PC-9 (cell line): ENCODE data around the gene OGFOD1. TPM values are rescaled to one million over a fixed set of nuclear protein-coding genes. Genes with fewer than 3 reads are reported as not detected.
A peak's percentile ranks its signal among the peaks of the same experiment; 100 is the strongest.

Experiments
- BruUV-seq: library from RNA; stranded (reverse); fragments of 400-500 nt; replicated peaks from 2 replicates; lab custom pipeline; 2021; lab: Mats Ljungman, UMichigan
- CTCF ChIA-PET: fragments of 300-600 bp; sonication (Branson Sonifier 250); formaldehyde crosslinking; loops from one replicate; lab custom pipeline; 2022; ENCODE audit warnings: antibody characterized with exemption; lab: Charles Lee
- POLR2A ChIA-PET: fragments of 300-600 bp; sonication (Branson Sonifier 250); formaldehyde crosslinking; loops from one replicate; lab custom pipeline; 2022; ENCODE audit warnings: antibody characterized with exemption; ENCODE audit not compliant: unreplicated experiment; lab: Charles Lee
- DNase-seq, 2 experiments: peaks; one replicate each; pipeline versions ENCODE4 v3.0.0 to v3.0.0-alpha.2; 2015 to 2022; ENCODE audit warnings: mixed read lengths in 1 of 2
- H2AFZ ChIP-seq: fragments of 200-600 bp; sonication (generic); 2 replicates; pipeline ENCODE4 v1.8.1; 2017; ENCODE audit warnings: antibody characterized with exemption
- H3F3A ChIP-seq: fragments of 200-600 bp; sonication (generic); 2 replicates; pipeline ENCODE4 v1.8.1; 2017; ENCODE audit warnings: antibody characterized with exemption, mild to moderate bottlenecking, low read depth; ENCODE audit not compliant: insufficient read depth
- H3K27ac ChIP-seq: fragments of 200-600 bp; sonication (generic); 2 replicates; pipeline ENCODE4 v1.6.1; 2016; ENCODE audit warnings: mixed run types
- H3K27me3 ChIP-seq: fragments of 200-600 bp; sonication (generic); 2 replicates; pipeline ENCODE4 v1.6.1; 2016; ENCODE audit warnings: low read depth, mixed run types; ENCODE audit not compliant: insufficient read depth
- H3K36me3 ChIP-seq: fragments of 200-600 bp; sonication (generic); 2 replicates; pipeline ENCODE4 v1.6.1; 2016; ENCODE audit warnings: low read depth, mixed run types
- H3K4me1 ChIP-seq: fragments of 200-600 bp; sonication (generic); replicated peaks from 2 replicates; pipeline ENCODE4 v1.6.1; 2016; ENCODE audit warnings: mixed run types; ENCODE audit not compliant: insufficient read depth
- H3K4me2 ChIP-seq: fragments of 200-600 bp; sonication (generic); 2 replicates; pipeline ENCODE4 v1.6.1; 2017; ENCODE audit warnings: mixed run types
- H3K4me3 ChIP-seq: fragments of 200-600 bp; sonication (generic); 2 replicates; pipeline ENCODE4 v1.6.1; 2016; ENCODE audit warnings: mixed run types
- H3K79me2 ChIP-seq: fragments of 200-600 bp; sonication (generic); 2 replicates; pipeline ENCODE4 v1.6.1; 2017; ENCODE audit warnings: low read depth, mixed run types
- H3K9me2 ChIP-seq: fragments of 200-600 bp; sonication (generic); 2 replicates; pipeline ENCODE4 v1.8.1; 2017; ENCODE audit warnings: mild to moderate bottlenecking; ENCODE audit not compliant: insufficient read depth
- H3K9me3 ChIP-seq: fragments of 200-600 bp; sonication (generic); 2 replicates; pipeline ENCODE4 v1.8.1; 2016; ENCODE audit warnings: low read depth; ENCODE audit not compliant: insufficient read depth
- H4K20me1 ChIP-seq: fragments of 200-600 bp; sonication (generic); 2 replicates; pipeline ENCODE4 v1.8.1; 2017; ENCODE audit not compliant: insufficient read depth
- EZH2 ChIP-seq: fragments of 200-600 bp; sonication (generic); IDR thresholded peaks from 2 replicates; pipeline ENCODE4 v1.8.0; 2017; ENCODE audit warnings: antibody characterized with exemption, low read depth
- intact Hi-C: fragments of 100-400 bp; cut with micrococcal nuclease; formaldehyde crosslinking; loops from one replicate; pipeline ENCODE4 v1.10.0; 2022; ENCODE audit not compliant: unreplicated experiment
- total RNA-seq: library from RNA; stranded (reverse); gene quantifications from 2 replicates; pipeline ENCODE4 v1.2.3, GENCODE V29; 2021
- TF ChIP-seq, protein P1 (sequence below): fragments of 200-600 bp; sonication (generic); conservative IDR thresholded peaks from 2 replicates; pipeline ENCODE4 v1.6.1; 2017; ENCODE audit warnings: mixed run types, antibody characterized with exemption, mild to moderate bottlenecking, moderate library complexity

OGFOD1 gene
- total RNA-seq, 1 experiment from 2014 or later: 30.0 TPM

DNA sequence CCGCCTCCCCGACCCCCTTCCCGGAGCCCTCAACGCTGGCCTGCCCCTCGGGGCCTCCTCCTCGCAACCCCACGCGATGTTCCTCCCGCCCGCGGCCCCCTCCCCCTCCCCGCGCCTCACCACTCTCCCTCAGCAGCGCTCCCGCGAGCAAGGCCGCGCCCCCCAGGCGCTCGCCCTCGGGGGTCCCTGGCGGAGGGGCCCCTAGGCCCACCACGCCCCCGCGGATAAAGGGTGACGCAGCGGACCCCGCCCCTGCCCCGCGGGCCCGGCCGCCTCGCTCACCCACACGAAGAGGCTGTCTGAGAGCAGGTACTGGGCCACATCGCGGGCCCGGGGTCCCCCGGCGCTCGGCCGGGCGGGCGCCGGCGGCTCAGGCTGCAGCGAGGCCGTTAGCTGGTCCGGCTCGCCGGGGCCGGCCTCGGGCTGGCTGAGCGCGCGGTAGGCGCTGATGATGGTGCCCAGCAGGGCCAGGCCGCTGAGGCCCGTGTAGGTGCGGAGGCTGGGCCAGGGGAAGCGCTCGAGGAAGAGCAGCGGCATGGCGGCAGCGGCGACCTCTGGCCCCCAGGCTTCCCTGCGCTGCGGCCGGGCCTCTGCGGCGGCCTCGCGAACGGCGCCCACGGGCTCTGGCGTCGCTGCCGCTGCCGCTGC is 26.4 kb upstream of the OGFOD1 start:
- H3K27ac ChIP-seq: peak overlapping the region; percentile 7
- peak overlapping the region; percentile 64 for H3K4me3 ChIP-seq
- DNase-seq: no peak
- H4K20me1 ChIP-seq: no peaks in the 10 kb centered on the region
- H3K9me3 ChIP-seq: no peaks in the 10 kb centered on the region
- no peaks in the 10 kb centered on the region for H3K9me2 ChIP-seq
- H3K36me3 ChIP-seq: no peaks in the 10 kb centered on the region
- H3F3A ChIP-seq: peaks cover 51% of the 10 kb centered on the region
- ChIA-PET CTCF (no interaction called here), POLR2A (no interaction called here)
- H3K27me3 ChIP-seq: no peaks in the 10 kb centered on the region
- H3K4me1 ChIP-seq: peaks cover 48% of the 10 kb centered on the region
- H3K4me2 ChIP-seq: peak overlapping the region; percentile 94
- BruUV-seq: no TSS peak
- H2AFZ ChIP-seq: peak overlapping the region; percentile 58
- peaks cover 50% of the 10 kb centered on the region for H3K79me2 ChIP-seq
- no peak for TF ChIP-seq EZH2
- TF ChIP-seq, protein P1, sequence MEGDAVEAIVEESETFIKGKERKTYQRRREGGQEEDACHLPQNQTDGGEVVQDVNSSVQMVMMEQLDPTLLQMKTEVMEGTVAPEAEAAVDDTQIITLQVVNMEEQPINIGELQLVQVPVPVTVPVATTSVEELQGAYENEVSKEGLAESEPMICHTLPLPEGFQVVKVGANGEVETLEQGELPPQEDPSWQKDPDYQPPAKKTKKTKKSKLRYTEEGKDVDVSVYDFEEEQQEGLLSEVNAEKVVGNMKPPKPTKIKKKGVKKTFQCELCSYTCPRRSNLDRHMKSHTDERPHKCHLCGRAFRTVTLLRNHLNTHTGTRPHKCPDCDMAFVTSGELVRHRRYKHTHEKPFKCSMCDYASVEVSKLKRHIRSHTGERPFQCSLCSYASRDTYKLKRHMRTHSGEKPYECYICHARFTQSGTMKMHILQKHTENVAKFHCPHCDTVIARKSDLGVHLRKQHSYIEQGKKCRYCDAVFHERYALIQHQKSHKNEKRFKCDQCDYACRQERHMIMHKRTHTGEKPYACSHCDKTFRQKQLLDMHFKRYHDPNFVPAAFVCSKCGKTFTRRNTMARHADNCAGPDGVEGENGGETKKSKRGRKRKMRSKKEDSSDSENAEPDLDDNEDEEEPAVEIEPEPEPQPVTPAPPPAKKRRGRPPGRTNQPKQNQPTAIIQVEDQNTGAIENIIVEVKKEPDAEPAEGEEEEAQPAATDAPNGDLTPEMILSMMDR: no peak
- intact Hi-C loops: loop anchor here (2.0 kb wide), 2 partner anchors 26 to 100 kb away; partner anchors contain the start of genes NUDT21 and OGFOD1

DNA sequence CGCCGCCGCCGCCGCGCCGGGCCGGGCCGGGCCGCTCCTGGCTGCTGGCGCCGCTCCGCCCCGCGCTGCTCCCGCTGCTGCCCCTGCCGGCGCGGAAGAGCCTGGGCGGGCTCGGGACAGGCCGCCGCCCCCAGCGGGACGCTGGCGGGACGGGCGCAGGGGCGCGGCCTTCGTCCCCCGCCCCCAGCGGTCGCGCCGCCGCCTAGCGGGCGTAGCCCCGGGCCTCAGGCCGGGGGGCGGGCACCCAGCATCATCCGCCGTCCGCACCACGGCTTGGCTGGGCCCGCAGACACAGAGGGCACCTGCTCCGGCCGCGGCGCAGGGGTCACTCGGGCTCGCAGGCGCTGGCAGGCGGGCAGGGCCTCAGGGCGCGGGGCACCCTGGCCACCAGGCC is 25.9 kb upstream of the OGFOD1 start, which contains the start of gene AMFR:
Gene AMFR, minus strand, starts transcription at position 107 of the 394 bp plus-strand sequence. CDS start 218 bp downstream, outside the sequence.
- intact Hi-C loops: loop anchor here (2.0 kb wide), 2 partner anchors 25 to 101 kb away; partner anchors contain the start of genes NUDT21 and OGFOD1
- ChIA-PET CTCF (no interaction called here), POLR2A (no interaction called here)
- TF ChIP-seq, protein P1: no peak; the same call in 1 of the 2 replicates
- no peak for TF ChIP-seq EZH2
- no peaks in the 10 kb centered on the region for H3K36me3 ChIP-seq
- H3K4me3 ChIP-seq: peak within 1 kb of the TSS; percentile 64
- H3K9me3 ChIP-seq: no peaks in the 10 kb centered on the region
- H3K79me2 ChIP-seq: peaks cover 45% of the 10 kb centered on the region
- H2AFZ ChIP-seq: peak within 1 kb of the TSS; percentile 77
- no TSS peak for BruUV-seq
- H3K27ac ChIP-seq: peak within 1 kb of the TSS; percentile 27
- no peaks in the 10 kb centered on the region for H4K20me1 ChIP-seq
- DNase-seq: peak; percentile 57 to 82
- H3K4me1 ChIP-seq: peaks cover 43% of the 10 kb centered on the region
- H3K27me3 ChIP-seq: no peaks in the 10 kb centered on the region
- H3K9me2 ChIP-seq: no peaks in the 10 kb centered on the region
- H3K4me2 ChIP-seq: peak within 1 kb of the TSS; percentile 94
- peaks cover 46% of the 10 kb centered on the region for H3F3A ChIP-seq

DNA sequence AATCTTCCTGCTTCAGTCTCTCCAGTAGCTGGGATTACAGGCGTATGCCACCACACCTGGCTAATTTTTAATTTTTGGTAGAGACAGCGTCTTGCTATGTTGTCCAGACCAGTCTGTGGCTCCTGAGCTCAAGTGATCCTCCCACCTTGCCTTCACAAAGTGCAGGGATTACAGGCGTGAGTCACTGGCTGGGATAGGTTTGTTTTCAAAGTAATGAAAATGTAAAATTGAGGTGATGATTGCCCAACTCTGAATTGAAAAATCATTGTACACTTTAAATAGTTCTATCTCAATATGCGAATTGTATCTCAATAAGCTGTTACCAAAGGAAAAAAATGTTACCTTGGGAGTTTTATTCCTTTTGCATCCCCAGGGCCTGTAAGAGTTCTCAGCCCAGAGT is 24.8 kb upstream of the OGFOD1 start:
- Histone ChIP-seq H3K4me2 (no peak overlapping the region), H3F3A (peaks cover 42% of the 10 kb centered on the region), H3K27me3 (no peaks in the 10 kb centered on the region), H3K9me3 (no peaks in the 10 kb centered on the region), H3K36me3 (0 out of 2 replicates have a peak, but pooled peaks cover 3% of the 10 kb centered on the region), H3K79me2 (peaks cover 33% of the 10 kb centered on the region), H3K9me2 (no peaks in the 10 kb centered on the region), H3K4me3 (no peak overlapping the region), H2AFZ (no peak overlapping the region), H4K20me1 (no peaks in the 10 kb centered on the region), H3K27ac (peak overlapping the region; percentile 19; the same call in 1 of the 2 replicates), H3K4me1 (peaks cover 31% of the 10 kb centered on the region)
- CTCF ChIA-PET: interaction anchor here (0.6 kb wide), 1 partner anchor 585 kb away, joined by 3 read pairs; no protein-coding TSS in a partner anchor
- no TSS peak for BruUV-seq
- intact Hi-C loops: no loop called here
- DNase-seq: peak in 1 of 2 experiments; percentile 44
- POLR2A ChIA-PET: no interaction called here
- TF ChIP-seq, protein P1: no peak
- no peak for TF ChIP-seq EZH2
